Raji (cell line): ENCODE data around the gene CCDC137.
A peak's percentile ranks its signal among the peaks of the same experiment; 100 is the strongest.

ENCODE experiments used
- POLR2A ChIP-seq: IDR thresholded peaks from 2 replicates; pipeline ENCODE4 v1.6.1; 2011; ENCODE audit warnings: low read depth, low read length, control low read depth; ENCODE audit not compliant: insufficient read depth

CCDC137 gene, protein sequence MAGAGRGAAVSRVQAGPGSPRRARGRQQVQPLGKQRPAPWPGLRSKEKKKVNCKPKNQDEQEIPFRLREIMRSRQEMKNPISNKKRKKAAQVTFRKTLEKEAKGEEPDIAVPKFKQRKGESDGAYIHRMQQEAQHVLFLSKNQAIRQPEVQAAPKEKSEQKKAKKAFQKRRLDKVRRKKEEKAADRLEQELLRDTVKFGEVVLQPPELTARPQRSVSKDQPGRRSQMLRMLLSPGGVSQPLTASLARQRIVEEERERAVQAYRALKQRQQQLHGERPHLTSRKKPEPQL

DNA sequence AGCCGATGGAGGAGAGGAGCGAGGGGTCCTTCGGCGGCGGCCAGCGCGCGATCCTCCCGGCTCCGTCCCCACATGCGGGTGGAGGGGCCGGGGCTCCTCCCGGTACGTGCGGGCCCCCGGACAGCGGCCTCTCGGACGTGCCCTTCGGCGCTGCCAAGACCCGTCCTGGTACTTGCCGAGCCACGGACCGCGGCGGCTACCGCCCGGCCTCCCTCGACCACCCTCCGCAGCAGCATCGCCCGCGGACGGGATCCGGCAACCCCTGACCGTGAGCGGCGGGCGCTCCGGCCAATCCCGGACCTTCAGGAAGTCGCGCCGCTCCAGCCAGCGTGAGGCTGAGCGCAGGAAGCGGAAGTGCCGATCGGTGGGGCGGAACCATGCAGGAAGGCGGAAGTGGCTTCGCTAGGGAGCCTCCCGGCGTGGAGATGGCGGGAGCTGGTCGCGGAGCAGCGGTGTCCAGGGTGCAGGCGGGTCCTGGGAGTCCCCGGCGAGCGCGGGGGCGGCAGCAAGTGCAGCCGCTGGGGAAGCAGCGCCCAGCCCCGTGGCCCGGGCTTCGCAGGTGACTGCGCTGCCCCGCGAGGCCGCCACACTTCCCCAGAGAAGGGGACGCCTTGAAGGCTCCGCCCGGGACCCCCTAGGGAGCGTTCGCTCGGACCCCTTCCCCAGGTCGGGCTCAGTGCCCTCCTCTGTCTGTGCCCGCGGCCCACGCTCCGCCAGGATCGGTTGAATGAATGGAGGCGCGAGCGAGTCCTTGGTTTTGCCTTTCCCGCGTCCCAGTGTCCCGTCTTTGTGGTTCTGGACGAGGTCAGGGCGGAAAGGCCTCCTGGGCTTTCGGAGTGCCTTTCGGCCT is at the start of gene CCDC137, which contains the start of gene OXLD1:
CCDC137 (plus strand) TSS at position 396 of the 850 bp plus-strand sequence; CDS start at position 426, 30 bp downstream.
OXLD1 (minus strand) TSS at position 264 of the 850 bp plus-strand sequence; CDS start at position 236, 28 bp downstream.
- peak; percentile 97 for TF ChIP-seq POLR2A

DNA sequence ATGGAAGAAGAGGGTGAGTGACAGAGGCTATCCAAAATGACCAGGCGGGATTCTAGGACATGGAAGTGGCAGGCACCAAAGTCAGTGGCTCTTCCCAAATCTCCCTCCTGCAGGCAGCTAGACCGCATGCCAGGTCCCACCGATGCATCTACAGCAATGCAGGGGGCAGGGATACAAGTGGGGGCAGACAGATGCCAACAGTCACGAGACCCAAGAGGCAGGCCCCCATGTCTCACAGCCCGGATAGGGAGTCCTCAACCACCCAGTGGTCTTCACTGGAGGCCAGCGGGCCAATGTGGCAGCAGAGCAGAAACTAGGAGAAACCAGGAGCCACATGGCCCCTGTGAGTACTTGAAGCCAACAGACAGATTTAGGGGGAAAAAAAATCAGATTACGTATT is 49.7 kb upstream of the CCDC137 start:
- no peak for TF ChIP-seq POLR2A

DNA sequence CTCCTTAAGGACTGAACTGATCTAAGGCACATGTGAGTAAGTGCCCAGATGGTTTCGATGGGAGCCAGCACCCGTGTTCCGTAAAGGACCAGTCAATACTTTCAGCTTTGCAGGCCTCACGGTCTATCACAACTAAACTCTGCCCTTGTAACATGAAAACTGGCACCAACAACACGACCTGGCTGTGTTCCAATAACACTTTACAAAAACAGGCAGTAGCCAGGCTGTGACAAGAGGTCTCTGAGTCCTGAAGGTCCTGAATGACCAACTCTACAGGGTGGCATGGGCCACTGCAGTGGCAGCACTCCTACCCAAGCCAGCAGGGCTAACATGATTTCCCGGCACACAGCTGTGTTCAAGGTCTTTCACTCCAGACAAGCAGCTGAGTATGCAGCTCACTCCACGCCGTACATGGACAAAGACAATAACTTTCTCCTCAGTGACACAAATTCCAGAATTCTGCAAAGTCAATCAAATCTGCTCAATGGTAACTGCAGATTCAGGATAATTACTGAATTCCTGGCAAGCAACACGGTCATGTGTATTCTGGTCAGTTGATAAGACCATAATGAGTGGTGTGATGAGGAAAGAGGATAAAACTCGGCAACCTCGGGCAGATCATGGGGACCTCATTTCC is 44.9 kb upstream of the CCDC137 start:
- no peak for TF ChIP-seq POLR2A

DNA sequence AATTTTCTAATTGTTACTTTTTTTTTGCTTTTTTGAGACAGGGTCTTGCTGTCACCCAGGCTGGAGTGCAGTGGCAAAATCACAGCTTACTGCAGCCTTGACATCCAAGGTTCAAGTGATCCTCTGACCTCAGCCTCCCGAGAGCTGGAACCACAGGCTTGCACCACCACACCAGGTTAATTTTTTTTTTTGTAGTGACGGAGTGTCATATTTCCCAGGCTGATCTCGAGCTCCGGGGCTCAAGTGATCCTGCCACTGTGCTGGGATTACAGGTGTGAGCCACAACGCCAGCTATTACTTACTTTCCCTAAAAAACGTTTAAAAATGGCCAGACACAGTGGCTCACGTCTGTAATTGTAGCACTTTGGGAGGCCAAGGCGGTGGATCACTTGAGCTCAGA is 36.3 kb upstream of the CCDC137 start:
- TF ChIP-seq POLR2A: no peak

DNA sequence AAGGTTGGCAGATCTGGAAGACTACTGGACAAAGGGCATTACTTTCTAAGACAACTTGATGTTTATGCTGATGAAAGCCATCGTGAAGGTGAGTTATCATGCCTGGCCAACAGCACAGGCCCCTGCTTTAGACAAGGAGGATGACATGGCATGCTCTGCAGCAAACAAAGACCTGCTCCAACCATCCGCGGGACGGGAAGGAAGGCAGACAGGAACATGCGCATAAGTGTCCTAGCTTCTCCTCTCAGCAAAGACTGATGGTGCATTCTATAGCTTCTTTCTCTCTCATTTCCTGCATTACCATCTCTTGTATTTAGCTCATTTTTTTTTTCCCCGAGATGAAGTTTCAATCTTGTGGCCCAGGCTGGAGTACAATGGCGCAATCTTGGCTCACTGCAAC is 35.1 kb upstream of the CCDC137 start:
- no peak for TF ChIP-seq POLR2A

DNA sequence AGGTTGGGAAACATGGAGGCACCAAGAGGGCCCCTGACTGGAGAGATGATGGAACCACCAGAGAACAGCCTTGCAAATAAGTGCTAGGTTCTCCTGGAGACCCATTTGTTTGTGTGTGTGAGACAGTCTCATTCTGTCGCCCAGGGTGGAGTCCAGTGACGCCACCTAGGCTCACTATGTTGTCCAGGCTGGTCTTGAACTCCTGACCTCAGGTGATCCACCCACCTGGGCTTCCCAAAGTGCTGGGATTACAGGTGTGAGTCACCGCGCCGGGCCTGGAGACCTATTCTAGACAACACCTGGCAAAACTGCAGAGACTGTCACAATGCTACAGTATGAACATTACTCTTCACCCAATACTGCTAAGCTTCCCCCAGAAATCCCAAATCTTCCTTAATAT is 31.1 kb upstream of the CCDC137 start:
- no peak for TF ChIP-seq POLR2A

DNA sequence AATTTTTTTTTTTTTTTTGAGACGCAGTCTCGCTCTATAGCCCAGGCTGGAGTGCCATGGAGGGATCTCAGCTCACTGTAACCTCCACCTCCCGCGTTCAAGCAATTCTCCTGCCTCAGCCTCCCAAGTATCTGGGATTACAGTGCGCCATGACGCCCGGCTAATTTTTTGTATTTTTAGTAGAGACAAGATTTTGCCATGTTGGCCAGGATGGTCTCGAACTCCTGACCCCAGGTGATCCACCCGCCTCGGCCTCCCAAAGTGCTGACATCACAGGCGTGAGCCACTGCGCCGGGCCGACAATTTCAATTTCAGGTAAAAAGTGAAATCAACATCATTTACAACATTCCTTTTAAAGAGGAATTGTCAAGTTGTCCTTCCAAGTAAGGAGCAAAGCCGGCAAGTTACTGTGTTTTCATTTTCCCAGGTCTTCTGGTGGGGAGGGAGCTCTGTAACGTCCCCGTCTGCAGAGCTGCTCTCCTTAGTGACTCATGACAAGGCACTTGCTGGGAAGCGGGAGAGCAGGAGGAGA is 30.5 kb upstream of the CCDC137 start:
- TF ChIP-seq POLR2A: no peak

DNA sequence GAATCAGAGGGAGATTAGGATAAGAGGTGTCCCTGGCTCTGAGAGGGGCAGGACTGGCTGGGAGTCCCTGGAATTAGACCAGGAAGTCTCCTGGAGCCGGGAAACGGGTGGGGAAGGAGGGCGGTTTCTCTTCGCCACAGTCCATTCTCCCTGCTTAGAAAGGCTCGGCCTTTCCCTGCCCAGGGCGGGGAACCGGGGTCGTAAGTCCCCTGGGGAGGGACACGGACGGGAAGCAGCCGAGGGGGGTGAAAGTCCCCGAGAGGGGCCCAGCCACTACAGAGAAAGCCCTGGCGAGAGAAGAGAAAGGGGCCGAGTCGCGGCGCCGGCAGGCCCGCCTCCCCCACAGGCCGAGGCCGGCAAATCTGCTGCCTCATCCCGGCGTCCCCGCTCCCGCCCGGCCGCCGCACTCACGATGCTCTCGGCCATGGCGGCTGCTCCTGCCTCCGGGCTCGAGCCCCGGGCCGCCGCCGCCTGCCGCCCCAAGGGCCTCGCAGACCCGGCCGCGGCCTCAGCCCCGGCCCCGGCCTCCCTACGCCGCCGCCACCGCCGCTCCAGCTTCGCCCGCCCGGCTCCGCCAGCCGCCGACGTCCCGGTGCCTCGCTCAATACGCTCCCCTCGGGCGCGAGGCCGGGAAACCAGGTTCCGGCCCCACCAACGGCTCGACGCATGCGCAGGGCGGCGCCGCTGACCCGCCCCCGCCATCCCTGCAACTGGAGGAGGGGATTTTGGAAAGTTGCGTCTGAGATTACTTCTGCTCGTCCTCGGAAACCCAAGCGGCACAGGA is 29.8 kb upstream of the CCDC137 start, which contains the start of the genes NPLOC4 and TSPAN10:
NPLOC4 (minus strand) TSS at position 608 of the 784 bp plus-strand sequence; CDS start at position 426, 182 bp downstream.
TSPAN10 (plus strand) TSS at position 692 of the 784 bp plus-strand sequence. CDS start 5,217 bp downstream, outside the sequence.
- peak; percentile 79 for TF ChIP-seq POLR2A

DNA sequence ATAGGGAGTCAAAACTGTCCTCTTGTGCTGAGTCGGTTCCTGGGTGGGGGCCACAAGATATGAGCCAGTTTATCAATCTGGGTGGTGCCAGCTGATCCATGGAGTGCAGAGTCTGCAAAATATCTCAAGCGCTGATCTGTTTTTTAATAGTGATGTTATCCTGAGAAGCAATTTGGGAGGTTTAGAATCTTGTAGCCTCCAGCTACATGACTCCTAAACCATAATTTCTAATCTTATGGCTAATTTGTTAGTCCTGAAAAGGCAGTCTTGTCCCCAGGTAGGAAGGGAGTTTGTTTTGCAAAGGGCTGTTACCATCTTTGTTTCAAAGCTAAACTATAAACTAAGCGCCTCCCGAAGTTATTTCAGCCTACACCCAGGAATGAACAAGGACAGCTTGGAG is 27.9 kb upstream of the CCDC137 start:
- TF ChIP-seq POLR2A: no peak

DNA sequence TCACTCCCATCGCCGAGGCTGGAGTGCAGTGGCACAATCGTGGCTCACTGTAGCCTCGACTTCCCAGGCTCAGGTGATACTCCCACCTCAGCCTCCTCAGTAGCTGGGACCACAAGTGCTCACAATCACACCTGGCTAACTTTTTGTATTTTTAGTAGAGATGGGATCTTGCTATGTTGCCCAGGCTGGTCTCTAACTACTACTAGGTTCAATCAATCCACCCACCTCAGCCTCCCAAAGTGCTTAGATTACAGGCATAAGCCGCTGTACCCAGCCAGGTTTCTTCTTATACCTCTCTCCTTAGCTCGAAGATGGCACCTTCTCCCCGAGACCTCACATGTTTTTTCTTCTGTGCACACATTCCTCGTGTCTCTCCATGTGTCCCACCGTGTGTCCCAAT is 26.5 kb upstream of the CCDC137 start:
- no peak for TF ChIP-seq POLR2A

DNA sequence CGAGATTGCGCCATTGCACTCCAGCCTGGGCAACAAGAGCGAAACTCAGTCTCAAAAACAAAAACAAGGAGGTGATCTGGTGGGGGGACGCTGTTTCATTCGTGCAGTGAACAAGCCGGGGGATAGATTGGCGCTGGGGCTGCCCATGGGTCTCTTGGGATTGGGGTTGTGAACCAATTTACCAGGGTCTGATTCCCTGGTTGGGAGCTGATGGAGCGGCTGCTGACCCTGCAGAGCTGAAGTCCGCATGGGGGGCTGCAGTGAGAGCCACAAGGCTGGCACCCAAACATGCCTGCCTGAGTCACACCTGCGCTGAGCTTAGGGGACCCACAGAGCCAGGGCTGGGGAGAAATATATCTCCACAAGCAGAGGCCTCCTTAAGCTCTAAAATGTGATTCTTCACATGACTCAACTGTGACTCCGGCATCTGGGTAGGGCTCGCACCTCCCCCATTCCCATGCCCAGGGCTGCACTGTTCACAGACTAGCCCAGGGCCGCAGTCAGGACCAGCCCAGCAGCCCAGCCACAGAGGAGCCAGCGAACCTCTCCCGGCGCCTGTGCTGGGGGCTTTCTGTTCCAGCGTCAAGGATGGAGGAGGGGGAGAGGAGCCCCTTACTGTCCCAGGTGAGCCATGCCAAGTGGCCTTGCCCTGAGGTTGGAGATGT is 24.6 kb upstream of the CCDC137 start:
- TF ChIP-seq POLR2A: no peak

DNA sequence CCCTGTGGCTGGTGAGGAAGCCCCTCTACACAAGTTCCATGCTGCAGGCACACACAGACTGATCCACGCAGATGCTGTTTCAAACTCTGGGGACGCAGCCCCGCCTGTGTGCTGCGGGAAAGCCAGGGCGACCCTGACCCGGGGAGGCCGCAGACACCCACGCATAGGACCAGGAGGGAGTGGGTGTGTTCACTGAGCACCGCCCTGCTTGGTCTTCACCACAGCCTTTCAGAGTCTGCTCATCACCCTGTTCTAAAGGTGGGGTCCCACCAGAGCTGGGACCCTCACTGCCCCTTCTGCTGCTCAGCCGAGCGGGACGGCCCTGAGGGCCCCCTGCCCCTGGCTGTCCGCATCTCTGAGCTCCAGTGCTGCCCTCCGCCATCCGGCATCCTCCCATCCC is 22.0 kb upstream of the CCDC137 start:
- no peak for TF ChIP-seq POLR2A

DNA sequence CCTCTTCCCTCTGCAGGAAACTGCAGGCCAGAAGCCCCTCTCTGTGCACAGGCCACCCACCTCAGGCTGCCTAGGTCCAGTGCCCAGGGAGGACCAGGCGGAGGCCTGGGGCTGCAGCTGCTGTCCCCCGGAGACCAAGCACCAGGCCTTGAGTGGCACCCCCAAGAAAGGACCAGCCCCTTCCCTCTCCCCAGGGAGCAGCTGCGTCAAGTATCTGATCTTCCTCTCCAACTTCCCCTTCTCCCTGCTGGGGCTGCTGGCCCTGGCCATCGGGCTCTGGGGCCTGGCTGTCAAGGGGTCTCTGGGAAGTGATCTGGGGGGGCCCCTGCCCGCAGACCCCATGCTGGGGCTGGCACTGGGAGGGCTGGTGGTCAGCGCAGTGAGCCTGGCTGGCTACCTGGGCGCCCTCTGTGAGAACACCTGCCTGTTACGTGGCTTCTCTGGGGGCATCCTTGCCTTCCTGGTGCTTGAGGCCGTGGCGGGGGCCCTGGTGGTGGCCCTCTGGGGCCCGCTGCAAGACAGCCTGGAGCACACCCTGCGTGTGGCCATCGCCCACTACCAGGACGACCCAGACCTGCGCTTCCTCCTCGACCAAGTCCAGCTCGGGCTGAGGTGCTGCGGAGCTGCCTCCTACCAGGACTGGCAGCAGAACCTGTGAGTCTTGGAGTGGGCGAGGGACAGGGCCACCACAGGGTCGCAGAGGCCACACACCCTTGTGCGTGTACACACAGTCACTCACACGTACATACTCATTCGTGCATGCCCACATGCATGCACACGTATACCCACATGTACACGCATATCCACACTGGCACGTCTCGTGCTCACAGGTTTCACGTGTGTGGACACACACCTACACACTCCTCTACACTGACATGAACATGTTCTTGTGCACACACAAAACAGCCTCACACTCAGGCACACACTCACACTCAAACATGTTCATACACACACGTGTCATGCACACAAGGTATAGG is 21.3 kb upstream of the CCDC137 start:
- no peak for TF ChIP-seq POLR2A
